Bronchial epithelial cell (primary cell): ENCODE measurements around the gene MED4. TPM values are rescaled to one million over a fixed set of nuclear protein-coding genes. Genes with fewer than 3 reads are reported as not detected.

Source experiments
- DNase-seq: peaks from one replicate; pipeline ENCODE4 v3.0.0-alpha.2; 2010; ENCODE audit warnings: low read depth
- FAIRE-seq: peaks from 2 replicates; lab custom pipeline; 2011; peaks lifted over from hg19 to GRCh38; lab: Jason Lieb, UNC
- H3K27me3 ChIP-seq: 2 replicates; pipeline ENCODE4 v1.5.1; 2011; ENCODE audit warnings: low read length; ENCODE audit not compliant: control insufficient read depth, insufficient read depth
- H3K36me3 ChIP-seq: 2 replicates; pipeline ENCODE4 v1.5.1; 2011; ENCODE audit warnings: low read length; ENCODE audit not compliant: control insufficient read depth, insufficient read depth
- H3K4me3 ChIP-seq: 2 replicates; pipeline ENCODE4 v1.5.1; 2011; ENCODE audit warnings: mild to moderate bottlenecking, low read depth, low read length, control low read depth
- total RNA-seq: library from RNA; depleted of rRNA; stranded (reverse); fragments of >200 nt; gene quantifications from 2 replicates; pipeline ENCODE4 v1.2.1, GENCODE V29; 2014
- TF ChIP-seq, protein P1 (sequence below): IDR thresholded peaks from 2 replicates; pipeline ENCODE4 v1.5.1; 2011; ENCODE audit warnings: mild to moderate bottlenecking, moderate library complexity, low read length, control low read depth, inconsistent platforms; ENCODE audit not compliant: insufficient read depth, severe bottlenecking

MED4 gene, protein sequence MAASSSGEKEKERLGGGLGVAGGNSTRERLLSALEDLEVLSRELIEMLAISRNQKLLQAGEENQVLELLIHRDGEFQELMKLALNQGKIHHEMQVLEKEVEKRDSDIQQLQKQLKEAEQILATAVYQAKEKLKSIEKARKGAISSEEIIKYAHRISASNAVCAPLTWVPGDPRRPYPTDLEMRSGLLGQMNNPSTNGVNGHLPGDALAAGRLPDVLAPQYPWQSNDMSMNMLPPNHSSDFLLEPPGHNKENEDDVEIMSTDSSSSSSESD
- 24.5 and 26.5 TPM in 2 replicates for total RNA-seq

GRCh38 chr13:48094781-48095502, at the start of gene MED4:
MED4 (minus strand) TSS chr13:48095104; CDS start chr13:48095078, 26 bp downstream.
- H3K36me3 ChIP-seq, result no peaks in the 10 kb centered on the region
- FAIRE-seq, result no peak
- DNase-seq, result peak; percentile 86
- TF ChIP-seq, protein P1, sequence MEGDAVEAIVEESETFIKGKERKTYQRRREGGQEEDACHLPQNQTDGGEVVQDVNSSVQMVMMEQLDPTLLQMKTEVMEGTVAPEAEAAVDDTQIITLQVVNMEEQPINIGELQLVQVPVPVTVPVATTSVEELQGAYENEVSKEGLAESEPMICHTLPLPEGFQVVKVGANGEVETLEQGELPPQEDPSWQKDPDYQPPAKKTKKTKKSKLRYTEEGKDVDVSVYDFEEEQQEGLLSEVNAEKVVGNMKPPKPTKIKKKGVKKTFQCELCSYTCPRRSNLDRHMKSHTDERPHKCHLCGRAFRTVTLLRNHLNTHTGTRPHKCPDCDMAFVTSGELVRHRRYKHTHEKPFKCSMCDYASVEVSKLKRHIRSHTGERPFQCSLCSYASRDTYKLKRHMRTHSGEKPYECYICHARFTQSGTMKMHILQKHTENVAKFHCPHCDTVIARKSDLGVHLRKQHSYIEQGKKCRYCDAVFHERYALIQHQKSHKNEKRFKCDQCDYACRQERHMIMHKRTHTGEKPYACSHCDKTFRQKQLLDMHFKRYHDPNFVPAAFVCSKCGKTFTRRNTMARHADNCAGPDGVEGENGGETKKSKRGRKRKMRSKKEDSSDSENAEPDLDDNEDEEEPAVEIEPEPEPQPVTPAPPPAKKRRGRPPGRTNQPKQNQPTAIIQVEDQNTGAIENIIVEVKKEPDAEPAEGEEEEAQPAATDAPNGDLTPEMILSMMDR, result peak; percentile 100
- peak within 1 kb of the TSS; percentile 88 for H3K4me3 ChIP-seq
- H3K27me3 ChIP-seq, result no peaks in the 10 kb centered on the region

DNA sequence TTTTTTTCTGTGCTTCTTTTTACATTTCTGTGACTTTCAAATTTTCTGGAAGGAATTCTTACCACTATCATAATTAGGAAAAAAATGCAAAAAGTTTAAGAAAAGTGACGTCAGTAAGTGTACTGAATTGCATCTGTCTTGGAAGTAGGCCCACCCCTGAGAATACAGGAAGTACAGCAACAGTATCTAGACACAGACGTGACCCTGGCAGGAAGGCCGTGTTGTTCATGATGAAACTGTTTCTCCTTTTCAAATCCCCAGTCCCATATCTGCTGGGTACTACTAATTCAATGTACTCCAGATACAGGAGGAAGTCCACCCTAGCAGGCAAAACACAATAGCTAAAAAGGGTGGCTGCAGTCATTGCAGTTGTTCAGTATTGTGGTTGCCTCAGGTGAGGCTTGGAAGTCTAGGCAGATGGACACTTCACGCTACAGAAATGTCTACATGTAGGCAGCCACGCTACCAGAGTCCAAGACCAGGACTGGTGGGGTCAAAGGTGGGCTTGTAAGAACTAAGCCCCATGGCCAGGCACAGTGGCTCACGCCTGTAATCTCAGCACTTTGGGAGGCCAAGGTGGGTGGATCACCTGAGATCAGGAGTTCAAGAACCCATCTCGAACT, 49.6 kb upstream of the MED4 start:
- no peaks in the 10 kb centered on the region for H3K36me3 ChIP-seq
- no peak overlapping the region for H3K4me3 ChIP-seq
- no peaks in the 10 kb centered on the region for H3K27me3 ChIP-seq
- no peak for DNase-seq
- TF ChIP-seq, protein P1, result no peak
- no peak for FAIRE-seq

DNA sequence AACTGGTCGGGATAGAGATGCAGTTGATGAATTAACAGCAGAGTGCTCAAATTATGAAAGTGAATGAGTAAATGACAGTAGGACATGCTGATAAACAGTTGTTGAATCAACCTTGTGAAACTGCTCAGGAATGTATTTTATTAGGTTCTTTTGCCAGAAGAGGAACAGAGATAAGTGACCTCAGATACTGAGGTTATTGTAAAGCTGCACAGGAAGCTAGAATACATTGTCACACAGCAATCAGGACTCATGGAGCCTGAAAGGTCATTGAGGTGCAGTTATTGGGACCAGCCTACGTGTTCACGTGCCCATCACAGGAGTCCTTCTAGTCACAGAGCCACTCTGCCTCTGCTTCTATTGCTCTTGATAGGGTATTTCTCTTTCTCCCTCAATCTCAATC, 47.5 kb upstream of the MED4 start:
- TF ChIP-seq, protein P1, result no peak
- no peaks in the 10 kb centered on the region for H3K36me3 ChIP-seq
- FAIRE-seq, result no peak
- no peaks in the 10 kb centered on the region for H3K27me3 ChIP-seq
- H3K4me3 ChIP-seq, result no peak overlapping the region
- DNase-seq, result no peak

GRCh38 chr13:48138270-48138669, 43.4 kb upstream of the MED4 start:
- Histone ChIP-seq H3K4me3 (no peak overlapping the region), H3K27me3 (no peaks in the 10 kb centered on the region), H3K36me3 (no peaks in the 10 kb centered on the region)
- FAIRE-seq (no peak), DNase-seq (no peak)
- TF ChIP-seq, protein P1, result no peak

- Histone ChIP-seq H3K27me3 (no peaks in the 10 kb centered on the region), H3K4me3 (no peak overlapping the region), H3K36me3 (no peaks in the 10 kb centered on the region)
- TF ChIP-seq, protein P1, result no peak
- FAIRE-seq, result no peak
- DNase-seq, result no peak
These were observed 38.1 kb upstream of the MED4 start for GRCh38 chr13:48132961-48133360.
